LHCN-M2 (cell line): ENCODE measurements around the gene PSMG4. TPM values are rescaled to one million over a fixed set of nuclear protein-coding genes. Genes with fewer than 3 reads are reported as not detected.

Source experiments
- DNase-seq: peaks from one replicate; pipeline ENCODE4 v3.0.0-alpha.2; 2012; ENCODE audit warnings: low read depth
- total RNA-seq: library from RNA; depleted of rRNA; stranded (reverse); fragments of >200 nt; gene quantifications from 2 replicates; pipeline ENCODE4 v1.2.3, GENCODE V29; 2014

PSMG4 gene
- total RNA-seq, 1 experiment from 2014 or later: 29.9 TPM

GRCh38 chr6:3276174-3277167 is 17.7 kb downstream of the PSMG4 start:
- DNase-seq: no peak

DNA sequence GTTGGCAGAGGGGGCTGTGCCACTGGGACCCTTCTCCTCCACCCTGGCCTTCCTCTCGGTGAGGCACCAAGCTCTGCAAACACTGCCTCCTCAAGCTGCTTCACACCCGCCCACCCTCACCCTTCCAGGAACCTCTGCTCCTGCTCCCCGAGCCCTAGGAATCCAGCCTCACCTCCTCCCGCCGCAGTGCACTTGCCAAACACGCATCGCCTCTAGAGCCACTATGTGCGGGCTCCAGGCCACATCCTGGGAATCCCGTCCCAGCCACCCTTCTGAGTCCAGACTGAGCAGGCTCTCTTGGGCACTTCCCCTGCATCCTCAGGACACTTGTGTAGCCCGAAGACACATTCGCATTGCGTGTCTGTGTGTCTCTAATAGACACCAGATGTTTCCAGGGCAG is 18.5 kb downstream of the PSMG4 start:
- DNase-seq: no peak

GRCh38 chr6:3277851-3278416 is 19.2 kb downstream of the PSMG4 start:
- DNase-seq: no peak

DNA sequence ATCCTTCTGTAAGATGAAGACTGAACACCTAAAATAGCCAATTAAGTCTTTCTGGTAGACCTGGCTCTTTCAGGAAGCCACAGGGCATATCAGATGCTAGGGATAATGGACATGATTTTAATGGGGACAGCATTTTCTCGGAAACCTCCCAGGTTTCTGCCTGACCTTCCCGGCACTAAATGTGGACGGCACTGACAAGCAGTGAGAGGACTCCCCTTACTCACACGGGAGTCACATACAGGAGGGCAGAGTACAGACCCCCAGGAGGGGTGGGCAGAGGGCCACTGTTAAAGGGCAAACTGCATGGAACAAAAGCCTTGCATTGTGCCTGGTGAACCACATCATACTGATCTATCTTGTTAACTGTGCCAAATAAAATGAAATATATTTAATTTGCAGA is 19.9 kb downstream of the PSMG4 start:
- DNase-seq: no peak

- DNase-seq: no peak
These were observed 21.3 kb downstream of the PSMG4 start for GRCh38 chr6:3280091-3280490.

- no peak for DNase-seq
These were observed 22.2 kb downstream of the PSMG4 start for GRCh38 chr6:3280866-3281465.

- peak; percentile 40 for DNase-seq
These were observed 23.1 kb downstream of the PSMG4 start for GRCh38 chr6:3281631-3282475.

DNA sequence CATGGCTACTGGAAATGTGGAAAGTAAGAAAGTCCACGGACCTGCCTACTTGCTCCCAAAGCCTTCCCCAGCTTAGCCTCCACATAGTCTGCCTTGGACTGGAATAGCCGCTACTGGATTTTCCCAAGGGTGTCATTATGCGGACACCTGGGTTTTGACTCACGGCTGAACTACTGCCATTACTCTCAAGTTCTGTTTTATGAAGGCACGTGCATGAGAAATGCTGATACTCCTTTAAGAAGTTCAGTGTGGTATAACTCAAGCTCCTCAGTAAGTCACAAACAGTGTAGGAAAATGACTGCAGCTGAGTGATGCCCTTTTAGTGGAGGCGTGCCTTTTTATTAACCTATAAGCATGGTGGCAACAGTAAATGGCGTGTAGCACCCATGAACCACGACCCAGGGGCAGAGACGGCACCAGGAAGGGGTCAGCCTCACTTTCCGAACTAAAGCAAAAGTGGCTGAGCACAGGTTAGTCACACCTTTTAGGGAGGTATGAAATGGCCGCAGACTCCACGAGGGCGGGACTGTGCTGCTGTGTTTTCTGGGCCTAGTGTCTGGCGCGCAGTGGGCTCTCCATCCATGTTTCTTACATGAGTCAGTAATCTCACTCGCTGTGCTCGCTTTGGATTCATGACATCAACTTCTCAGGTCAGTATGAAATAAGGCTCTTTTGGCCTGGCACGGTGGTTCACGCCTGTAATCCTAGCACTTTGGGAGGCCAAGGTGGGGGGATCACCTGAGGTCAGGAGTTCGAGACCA is 23.9 kb downstream of the PSMG4 start:
- no peak for DNase-seq

DNA sequence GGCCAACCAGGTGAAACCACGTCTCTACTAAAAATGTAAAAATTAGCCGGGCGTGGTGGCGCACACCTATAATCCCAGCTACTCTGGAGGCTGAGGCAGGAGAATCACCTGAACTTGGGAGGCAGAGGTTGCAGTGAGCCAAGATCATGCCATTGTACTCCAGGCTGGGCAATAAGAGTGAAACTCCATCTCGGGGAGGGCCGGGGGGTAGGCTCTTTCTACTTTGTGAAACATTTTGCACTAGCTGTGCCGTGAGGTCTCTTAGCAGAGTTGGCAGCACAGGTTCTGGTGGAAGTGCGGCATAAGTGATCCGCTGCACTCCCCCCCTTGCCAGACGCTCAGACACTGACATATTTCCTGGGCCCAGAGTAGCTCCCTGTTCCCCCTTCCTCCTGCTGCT is 24.5 kb downstream of the PSMG4 start:
- DNase-seq: no peak

DNA sequence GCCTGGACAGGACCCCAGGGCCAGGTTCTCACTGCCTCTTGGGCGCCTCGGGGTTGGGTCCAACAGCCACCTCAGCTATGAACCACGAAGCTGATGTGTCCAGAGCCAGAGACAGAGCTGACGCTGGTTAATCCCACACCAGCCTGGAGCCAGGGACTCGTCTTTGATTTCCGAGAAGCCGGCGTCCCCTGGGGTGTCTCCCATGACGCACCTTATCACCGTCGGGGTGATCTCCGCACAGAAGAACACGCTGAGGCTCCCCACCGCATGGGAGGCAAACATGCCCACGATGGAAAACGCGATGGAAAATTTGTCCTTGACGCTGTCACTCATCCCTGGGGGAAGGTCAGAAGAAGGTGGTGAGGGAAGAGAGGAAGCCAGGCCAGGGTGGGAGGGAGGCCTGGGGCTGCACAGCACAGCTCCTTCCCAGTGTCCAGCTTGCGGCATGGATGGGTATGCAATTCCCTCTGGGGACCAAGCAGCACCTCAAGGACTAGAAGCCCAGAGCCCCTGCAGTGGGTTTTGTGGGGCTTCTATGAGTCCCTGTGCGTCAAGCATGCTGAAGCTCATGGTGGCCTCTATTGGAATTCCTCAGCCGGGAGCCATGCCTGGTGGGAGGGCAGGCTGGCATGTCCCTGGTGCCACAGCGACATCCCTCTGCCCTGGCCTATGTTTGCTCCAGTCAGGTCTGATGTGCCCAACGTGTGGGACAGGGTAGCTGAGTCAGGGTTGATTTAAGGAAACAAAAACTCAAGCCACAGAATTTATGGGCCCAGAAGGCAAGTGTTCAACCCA is 25.1 kb downstream of the PSMG4 start:
- no peak for DNase-seq

DNA sequence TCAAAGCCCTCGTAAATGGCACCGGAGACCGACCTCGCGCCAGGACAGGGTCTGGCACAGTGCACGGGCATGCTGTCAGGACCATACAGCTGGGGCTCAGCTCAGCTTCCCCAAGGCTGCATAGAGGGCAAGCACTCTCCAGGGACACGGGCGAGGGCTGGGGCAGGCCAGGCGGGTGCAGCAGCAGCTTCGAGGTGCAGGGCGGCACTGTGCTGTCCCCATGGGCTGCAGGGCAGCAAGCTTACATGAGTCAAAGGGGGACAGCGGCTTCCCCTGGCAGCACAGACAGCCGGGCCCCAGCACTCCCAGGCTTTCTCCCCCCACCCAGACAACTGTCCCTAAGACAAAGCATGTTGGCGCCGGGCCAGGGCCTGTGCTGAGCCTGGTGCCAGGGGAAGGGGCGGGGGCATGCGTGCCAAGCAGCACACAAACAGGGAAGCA is 25.7 kb downstream of the PSMG4 start:
- no peak for DNase-seq

DNA sequence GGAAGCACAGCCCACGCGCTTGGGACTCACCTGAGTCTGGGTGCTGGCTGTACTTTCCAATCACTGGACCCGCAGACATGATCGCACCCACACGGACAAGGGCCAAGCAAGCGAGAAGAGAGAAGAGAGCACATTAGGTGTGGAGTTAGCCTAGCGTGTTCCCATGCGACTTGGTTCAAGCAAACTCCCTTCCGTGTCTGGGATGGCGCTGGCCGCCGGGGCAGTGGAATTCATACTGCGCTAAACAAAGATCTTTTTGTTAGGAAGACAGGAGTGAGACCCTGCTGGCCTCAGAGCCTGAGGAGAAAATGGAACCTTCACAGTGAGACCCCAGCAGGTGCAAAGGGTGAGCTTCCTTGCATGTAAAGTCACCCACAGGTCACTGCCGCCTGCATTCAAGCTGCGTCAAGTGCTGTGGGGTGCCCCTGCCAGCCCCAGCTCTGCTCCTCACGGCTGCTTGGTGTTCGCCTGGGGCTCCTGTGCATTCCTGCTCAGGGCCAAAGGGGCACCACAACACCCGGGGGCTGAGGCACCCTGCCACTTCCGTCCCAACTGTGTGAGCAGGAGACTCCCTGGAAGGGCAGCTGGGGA is 26.4 kb downstream of the PSMG4 start:
- no peak for DNase-seq

GRCh38 chr6:3285732-3286131 is 27.0 kb downstream of the PSMG4 start:
- DNase-seq: no peak

DNA sequence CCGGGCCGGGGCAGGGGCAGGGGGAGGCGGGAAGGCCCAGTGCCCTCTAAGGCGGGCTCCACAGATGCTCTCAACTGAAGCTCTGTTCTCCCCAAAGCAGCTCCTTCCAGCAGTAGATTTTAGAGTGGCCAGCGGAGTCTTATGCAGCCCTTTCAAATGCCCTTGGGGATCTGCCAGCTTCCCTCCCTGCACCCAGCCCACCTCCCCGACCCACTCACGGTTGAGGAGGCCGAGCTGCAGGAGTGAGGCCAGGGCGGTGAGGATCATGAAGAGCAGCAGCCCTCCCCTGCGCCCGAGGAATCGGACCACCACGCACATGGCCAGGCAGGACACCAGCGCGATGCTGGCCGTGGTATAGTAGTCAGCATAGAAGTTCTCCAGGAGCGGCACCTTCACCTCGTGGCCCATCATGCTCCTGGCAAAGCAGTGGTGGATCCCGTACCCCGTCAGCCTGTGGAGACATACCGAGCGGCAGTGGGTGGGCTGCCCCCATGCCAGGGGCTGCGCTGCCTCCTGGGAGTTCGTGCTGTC is 28.0 kb downstream of the PSMG4 start:
- DNase-seq: no peak

DNA sequence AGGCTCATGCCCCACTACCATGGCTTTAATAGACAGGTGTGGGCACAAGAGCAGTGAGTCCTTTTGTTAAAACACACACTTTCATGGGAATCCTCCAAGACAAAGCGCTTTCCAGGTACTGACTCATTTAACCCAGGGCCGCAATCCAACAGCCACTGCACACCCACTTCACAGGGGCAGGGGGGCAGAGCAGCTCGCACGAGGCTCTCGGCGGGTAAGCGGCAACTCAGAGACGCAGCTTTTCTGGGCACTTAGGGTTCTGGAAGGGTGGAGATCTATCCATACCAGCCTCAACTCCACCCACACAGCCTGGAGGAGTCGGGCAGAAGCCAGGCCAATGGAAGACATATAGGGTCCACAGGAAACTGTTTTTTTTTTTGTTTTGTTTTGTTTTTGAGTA is 28.6 kb downstream of the PSMG4 start:
- DNase-seq: no peak

DNA sequence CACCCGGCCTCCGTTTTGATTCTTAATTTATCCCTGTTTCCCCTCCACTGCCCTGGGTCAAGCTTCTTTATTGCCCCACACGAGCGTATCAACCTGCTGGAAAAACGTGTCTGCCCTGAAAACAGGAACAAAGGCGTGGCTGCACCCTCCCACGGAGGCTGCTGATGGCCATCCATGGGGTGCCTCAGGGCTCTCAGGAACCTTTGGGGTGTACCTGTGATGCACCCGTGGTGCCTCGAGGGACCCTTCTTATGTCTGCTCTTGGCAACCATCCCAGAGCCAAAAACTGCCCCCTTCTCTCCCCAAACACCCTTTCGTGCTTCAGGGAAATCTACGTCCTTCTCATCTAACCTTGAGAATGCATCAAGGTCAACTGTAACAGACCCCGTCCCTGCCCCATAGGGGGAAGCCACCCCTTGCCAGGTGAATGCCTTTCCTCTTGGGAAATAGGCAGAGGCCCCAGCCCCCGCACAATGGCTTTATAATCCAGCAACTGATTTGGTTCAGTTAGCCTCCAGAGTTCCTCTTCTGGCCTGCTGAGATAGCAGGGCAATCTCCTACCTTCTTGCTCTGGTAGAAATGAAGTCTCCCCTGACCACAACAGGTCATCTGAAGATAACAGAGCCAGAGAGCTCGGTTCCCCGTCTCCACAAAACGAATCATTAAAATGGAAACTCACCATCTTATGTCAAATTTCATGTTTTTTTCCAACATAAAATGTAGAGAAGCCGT is 29.4 kb downstream of the PSMG4 start:
- no peak for DNase-seq

DNA sequence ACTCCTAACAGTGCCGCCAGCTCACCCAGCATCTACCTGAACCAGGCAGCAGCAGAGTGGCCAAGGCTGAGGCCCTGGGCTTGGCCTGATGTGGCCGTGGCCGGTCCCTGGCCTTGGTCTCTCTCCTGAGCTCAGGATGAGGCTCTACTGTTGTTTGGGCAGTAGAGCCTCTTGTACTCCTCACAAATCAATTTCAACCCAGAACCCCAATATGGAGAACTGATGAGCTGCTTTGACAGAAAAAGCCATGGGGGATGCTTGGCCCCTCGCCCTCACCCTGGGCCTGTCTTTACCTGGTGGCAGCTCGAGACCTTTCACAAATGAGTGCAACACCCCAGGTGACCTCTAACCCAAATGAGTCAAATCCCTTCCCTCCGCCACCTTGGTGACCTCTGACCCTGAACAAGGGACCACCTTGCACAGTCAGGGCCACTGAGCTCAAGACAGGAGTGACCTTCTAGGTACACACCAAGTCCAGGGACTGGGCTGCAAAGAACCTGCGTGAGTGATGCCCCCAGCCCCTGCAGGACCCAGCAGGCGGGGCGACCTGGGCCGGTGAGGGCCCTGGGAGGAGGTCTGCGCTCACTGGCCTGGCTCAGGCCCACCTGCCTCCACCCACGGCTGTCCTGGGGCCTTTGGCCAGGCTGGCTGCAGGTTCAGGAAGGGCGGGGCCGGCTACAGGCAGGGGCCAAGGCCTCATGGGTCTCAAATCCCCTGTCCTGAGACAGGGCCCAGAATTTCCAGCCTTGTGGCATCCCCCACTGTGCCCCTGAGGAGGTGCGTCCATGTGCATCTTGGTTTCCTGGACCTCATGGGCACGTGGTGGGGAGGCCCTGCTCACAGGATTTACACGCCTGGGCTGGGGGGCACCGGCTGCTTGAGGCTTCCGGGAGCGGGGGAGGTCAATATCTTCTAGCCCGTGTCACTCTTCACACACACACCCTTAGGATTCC is 30.2 kb downstream of the PSMG4 start:
- DNase-seq: no peak

- DNase-seq: no peak
These were observed 30.9 kb downstream of the PSMG4 start for GRCh38 chr6:3289664-3290055.
